HG03571 (cell line): Measurements from ENCODE around the gene RHEB.

Experiments
- ATAC-seq: cut with Tn5 transposase; IDR thresholded peaks from one replicate; pipeline ENCODE4 v1.9.1; 2021; ENCODE audit not compliant: unreplicated experiment

Gene RHEB

GRCh38 chr7:151504715-151505326, 14.9 kb downstream of the RHEB start:
- ATAC-seq, result no peak

- no peak for ATAC-seq
These were observed 15.6 kb downstream of the RHEB start for GRCh38 chr7:151503902-151504714.

GRCh38 chr7:151501676-151502075, 18.0 kb downstream of the RHEB start:
- no peak for ATAC-seq

- no peak for ATAC-seq
These were observed 21.2 kb downstream of the RHEB start for GRCh38 chr7:151498495-151498894.

- ATAC-seq, result no peak
These were observed 22.3 kb downstream of the RHEB start for GRCh38 chr7:151497306-151497871.

GRCh38 chr7:151495360-151495759, 24.3 kb downstream of the RHEB start:
- no peak for ATAC-seq

- ATAC-seq, result no peak
These were observed 25.1 kb downstream of the RHEB start for GRCh38 chr7:151494298-151495284.

- no peak for ATAC-seq
These were observed 26.6 kb downstream of the RHEB start for GRCh38 chr7:151493083-151493482.

- ATAC-seq, result no peak
These were observed 27.8 kb downstream of the RHEB start for GRCh38 chr7:151491859-151492258.

- no peak for ATAC-seq
These were observed 29.1 kb downstream of the RHEB start for GRCh38 chr7:151490456-151491105.

- no peak for ATAC-seq
These were observed 30.2 kb downstream of the RHEB start for GRCh38 chr7:151489498-151489897.

- ATAC-seq, result no peak
These were observed 31.6 kb downstream of the RHEB start for GRCh38 chr7:151488096-151488495.

- no peak for ATAC-seq
These were observed 32.5 kb downstream of the RHEB start for GRCh38 chr7:151487228-151487627.

GRCh38 chr7:151486074-151486473, 33.6 kb downstream of the RHEB start:
- ATAC-seq, result no peak

GRCh38 chr7:151484971-151485707, 34.6 kb downstream of the RHEB start:
- ATAC-seq, result no peak

GRCh38 chr7:151483711-151483983, 36.0 kb downstream of the RHEB start:
- ATAC-seq, result no peak

GRCh38 chr7:151482883-151483710, 36.6 kb downstream of the RHEB start:
- no peak for ATAC-seq

GRCh38 chr7:151481650-151482505, 37.8 kb downstream of the RHEB start:
- no peak for ATAC-seq
